Fibroblast of the aortic adventitia (primary cell): ENCODE results near the gene BMF. TPM values are rescaled to one million over a fixed set of nuclear protein-coding genes. Genes with fewer than 3 reads are reported as not detected.

Source experiments
- DNase-seq: peaks from one replicate; pipeline ENCODE4 v3.0.0-alpha.2; 2010; ENCODE audit warnings: low read depth
- H3K4me3 ChIP-seq: 2 replicates; pipeline ENCODE4 v1.5.1; 2011; ENCODE audit warnings: low read depth, mild to moderate bottlenecking, control low read depth, low read length, moderate library complexity
- total RNA-seq: library from RNA; depleted of rRNA; stranded (reverse); fragments of >200 nt; gene quantifications from 2 replicates; pipeline ENCODE4 v1.2.3, GENCODE V29; 2012; ENCODE audit warnings: low replicate concordance
- TF ChIP-seq, protein P1 (sequence below): IDR thresholded peaks from 2 replicates; pipeline ENCODE4 v1.5.1; 2011; ENCODE audit warnings: mild to moderate bottlenecking, low read length, control low read depth, inconsistent platforms; ENCODE audit not compliant: insufficient read depth

BMF gene
- total RNA-seq, 1 donor, result 2.3 TPM

DNA sequence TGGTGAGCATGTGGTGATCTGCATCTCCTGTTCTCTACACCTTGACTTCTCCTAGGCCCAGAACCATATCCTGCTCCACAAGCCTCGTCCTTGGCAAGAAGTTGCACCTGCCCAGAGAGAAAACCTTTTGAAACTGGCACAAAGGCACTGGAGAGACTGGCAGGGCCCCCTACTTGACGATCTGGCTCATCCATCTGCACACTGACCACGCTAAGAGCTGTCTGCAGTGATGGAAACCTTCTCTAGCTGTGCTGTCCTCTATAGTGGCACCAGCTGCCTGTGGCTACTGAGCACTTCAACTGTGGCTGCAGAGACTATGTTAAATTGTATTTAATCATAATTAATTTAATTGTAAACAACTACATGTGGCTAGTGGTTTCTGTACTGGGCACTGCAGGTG, 43.5 kb downstream of the BMF start:
- TF ChIP-seq, protein P1, sequence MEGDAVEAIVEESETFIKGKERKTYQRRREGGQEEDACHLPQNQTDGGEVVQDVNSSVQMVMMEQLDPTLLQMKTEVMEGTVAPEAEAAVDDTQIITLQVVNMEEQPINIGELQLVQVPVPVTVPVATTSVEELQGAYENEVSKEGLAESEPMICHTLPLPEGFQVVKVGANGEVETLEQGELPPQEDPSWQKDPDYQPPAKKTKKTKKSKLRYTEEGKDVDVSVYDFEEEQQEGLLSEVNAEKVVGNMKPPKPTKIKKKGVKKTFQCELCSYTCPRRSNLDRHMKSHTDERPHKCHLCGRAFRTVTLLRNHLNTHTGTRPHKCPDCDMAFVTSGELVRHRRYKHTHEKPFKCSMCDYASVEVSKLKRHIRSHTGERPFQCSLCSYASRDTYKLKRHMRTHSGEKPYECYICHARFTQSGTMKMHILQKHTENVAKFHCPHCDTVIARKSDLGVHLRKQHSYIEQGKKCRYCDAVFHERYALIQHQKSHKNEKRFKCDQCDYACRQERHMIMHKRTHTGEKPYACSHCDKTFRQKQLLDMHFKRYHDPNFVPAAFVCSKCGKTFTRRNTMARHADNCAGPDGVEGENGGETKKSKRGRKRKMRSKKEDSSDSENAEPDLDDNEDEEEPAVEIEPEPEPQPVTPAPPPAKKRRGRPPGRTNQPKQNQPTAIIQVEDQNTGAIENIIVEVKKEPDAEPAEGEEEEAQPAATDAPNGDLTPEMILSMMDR, result no peak
- no peak overlapping the region for H3K4me3 ChIP-seq
- no peak for DNase-seq

DNA sequence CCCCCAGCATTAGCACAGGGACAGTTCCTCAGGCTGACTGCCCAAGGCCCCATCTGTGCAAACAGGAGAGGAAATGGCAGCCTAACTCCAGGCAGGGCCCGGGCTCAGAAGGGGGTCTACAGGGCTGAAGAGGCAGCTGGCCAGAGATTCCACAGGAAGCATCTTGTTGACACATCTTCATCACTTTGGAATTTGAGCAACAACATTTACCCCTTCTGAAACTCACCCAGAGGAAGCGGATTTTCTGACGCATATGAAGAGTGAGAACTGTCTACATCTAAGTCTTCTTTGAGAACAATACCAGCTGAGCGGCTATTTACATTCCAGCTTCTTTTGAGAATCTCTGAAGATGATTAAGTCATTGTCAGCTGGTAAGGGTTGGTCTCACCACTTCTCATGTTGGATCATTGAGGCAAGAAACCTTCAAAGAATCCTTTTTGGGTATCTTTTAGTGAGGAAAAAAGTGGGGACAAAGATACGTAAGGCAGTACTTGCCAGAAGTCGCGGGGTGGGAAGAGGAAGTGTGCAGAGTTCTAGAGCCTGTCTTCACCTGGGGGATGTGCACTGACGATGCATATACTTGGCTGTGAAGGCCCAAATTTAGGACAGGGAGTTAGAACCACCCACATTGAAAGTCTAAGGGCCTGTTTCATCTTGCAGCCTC, 44.3 kb downstream of the BMF start:
- DNase-seq, result no peak
- TF ChIP-seq, protein P1, result no peak

DNA sequence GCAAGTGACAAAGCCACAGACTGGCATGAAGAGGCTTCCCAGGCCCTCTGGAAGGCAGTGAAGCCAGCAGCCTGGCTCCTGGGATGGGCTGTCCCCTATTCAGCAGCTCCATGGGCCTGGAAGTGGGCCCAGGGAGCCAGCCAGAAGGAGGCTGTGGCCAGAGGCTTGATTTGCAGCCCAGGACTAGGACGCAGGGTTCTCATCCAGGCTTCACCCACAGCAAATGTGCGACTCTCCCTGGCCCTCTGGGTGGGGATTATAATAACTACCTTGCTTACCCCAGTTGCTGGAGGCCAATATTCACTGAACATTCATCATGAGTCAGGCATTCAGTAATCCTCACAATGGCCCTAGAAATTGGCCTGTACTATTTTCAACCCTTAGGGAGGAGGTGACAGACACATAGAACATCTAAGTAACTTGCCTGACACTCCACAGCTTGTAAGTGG, 45.1 kb downstream of the BMF start:
- TF ChIP-seq, protein P1, result no peak
- peak; percentile 89 for DNase-seq

More for the DNA sequence above, 44.3 kb downstream of the BMF start:
- H3K4me3 ChIP-seq, result no peak overlapping the region

DNA sequence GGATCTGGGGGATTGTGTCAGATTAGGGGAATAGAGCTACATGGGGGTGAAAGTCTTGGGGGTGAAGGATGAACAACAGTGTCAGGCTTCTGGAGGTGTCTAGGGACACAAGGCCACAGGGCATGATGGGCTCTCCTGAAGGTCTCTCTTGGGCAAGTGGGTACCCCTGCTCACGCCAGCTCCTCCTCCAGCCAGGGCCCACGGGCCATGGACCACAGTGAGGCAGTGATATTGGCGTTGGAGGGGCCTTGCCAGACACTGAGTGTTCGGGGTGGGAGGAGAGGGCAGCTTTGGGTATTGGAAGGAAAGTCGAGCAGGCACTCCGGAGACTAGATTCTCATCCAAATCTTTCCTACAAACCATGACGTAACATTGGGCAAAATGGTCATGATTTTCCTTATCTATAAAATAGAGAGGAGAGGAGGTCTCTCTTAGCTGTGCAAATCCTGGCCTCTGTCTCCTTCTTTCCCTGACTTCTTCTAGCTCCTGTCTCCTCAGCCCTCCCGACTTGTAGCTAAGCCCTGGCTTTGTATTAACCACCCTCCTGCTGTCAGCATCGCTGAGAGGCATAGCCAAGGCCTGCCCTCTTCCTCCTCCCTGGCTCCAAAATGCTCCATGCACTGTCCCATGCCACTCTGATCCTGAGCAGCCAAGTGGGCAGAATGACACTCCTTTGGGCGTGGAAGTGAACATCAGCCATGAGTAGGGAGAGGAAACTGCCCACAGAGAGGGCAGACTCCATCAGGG, 45.7 kb downstream of the BMF start:
- TF ChIP-seq, protein P1, result no peak
- H3K4me3 ChIP-seq, result no peak overlapping the region
- DNase-seq, result peak; percentile 20

More for the DNA sequence above, 45.1 kb downstream of the BMF start:
- no peak overlapping the region for H3K4me3 ChIP-seq

DNA sequence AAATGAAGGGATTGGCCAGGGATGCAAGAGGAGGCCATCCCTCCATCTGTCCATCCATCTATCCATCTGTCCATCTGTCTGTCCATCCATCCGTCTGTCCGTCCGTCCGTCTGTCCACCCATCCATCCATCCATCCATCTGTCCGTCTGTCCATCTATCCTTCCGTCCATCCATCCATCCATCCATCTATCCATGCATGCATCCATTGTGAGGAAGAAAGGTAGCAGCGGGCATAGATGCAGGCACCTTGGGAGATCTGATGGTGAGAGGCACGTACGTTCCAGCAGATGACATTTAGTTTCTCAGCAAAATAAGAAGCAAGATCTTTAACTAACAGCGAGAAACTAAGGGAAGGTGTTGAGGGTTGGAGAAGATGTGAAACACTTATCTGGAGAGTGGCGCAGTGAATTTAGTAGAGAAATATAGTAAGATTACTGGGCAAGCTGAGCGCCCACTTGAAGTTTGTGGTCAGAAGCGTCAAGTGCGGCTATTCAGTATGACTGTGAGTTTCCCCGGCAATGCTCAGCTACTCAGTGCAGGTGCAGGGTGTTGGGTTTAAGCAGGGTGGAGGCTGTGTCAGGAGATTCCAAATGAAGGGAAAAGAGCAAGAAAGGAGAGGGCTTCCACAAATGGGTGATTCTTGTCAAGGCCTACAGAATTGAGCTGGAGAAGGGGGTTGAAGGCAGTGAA, 47.3 kb downstream of the BMF start:
- H3K4me3 ChIP-seq, result no peak overlapping the region
- TF ChIP-seq, protein P1, result no peak
- no peak for DNase-seq

DNA sequence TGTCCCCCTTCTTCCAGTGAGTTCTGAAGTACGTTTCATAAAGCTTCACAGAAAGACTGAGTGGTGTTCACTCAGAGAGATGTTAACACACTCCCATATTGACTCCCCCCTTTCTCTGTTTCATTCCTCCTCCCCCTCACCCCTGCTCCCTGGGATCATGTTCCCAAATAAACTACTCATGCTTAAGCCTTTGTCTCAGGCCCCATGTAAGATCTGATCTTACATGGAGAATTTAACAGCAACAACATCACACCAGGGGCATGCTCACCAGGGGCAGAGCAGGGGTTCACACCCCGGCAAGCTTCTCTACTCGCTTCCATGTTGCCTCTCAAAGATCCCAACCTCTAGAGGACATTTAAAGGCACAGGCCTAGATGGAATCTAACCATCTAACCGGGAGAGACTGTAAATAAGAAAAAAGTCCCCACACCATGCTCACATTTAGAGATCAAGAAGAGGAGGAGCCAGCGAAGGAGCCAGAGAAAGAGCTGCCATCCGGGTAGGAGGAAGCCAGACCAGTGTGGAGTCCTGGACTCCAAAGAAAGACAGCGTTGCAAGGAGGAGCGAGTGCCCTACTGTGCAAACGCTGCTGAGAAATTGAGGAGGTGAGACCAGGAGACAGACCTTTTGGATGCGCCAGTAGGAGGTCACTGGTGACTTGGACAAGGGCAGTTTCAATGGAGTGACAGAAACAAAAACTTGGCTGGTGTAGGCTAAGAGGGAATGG, 48.3 kb downstream of the BMF start:
- TF ChIP-seq, protein P1, result no peak
- H3K4me3 ChIP-seq, result no peak overlapping the region
- no peak for DNase-seq
